ENCODE data around the gene SNRPE.

GRCh38 chr1:203913073-203913521 lies 51.7 kb downstream of the SNRPE start:
- TF ChIP-seq, protein P1, sequence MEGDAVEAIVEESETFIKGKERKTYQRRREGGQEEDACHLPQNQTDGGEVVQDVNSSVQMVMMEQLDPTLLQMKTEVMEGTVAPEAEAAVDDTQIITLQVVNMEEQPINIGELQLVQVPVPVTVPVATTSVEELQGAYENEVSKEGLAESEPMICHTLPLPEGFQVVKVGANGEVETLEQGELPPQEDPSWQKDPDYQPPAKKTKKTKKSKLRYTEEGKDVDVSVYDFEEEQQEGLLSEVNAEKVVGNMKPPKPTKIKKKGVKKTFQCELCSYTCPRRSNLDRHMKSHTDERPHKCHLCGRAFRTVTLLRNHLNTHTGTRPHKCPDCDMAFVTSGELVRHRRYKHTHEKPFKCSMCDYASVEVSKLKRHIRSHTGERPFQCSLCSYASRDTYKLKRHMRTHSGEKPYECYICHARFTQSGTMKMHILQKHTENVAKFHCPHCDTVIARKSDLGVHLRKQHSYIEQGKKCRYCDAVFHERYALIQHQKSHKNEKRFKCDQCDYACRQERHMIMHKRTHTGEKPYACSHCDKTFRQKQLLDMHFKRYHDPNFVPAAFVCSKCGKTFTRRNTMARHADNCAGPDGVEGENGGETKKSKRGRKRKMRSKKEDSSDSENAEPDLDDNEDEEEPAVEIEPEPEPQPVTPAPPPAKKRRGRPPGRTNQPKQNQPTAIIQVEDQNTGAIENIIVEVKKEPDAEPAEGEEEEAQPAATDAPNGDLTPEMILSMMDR (conservative IDR thresholded peaks at IDR 0.05; ENCODE audit: low read depth in 2 of 2), result no peak
- TF ChIP-seq EZH2 (IDR thresholded peaks at IDR 0.05; ENCODE audit: low read depth, unreplicated experiment), result no peak
- TF ChIP-seq POLR2AphosphoS5 (IDR thresholded peaks at IDR 0.05; ENCODE audit: low read depth), result no peak
- TF ChIP-seq EZH2phosphoT487 (IDR thresholded peaks at IDR 0.05; ENCODE audit: unreplicated experiment), result no peak
